DOHH2 (cell line): ENCODE measurements around the gene CEBPG.

Experiments used
- H3F3A ChIP-seq: fragments of 200-600 bp; sonication (generic), shearing (Covaris generic); 2 replicates; pipeline ENCODE4 v1.6.0; 2016; ENCODE audit warnings: antibody characterized with exemption, mild to moderate bottlenecking; ENCODE audit not compliant: control insufficient read depth, insufficient read depth
- H3K27ac ChIP-seq: fragments of 200-600 bp; sonication (generic); 2 replicates; pipeline ENCODE4 v1.5.1; 2014; ENCODE audit warnings: low read depth, mild to moderate bottlenecking, low read length, moderate library complexity
- H3K27me3 ChIP-seq: fragments of 200-600 bp; sonication (generic); 2 replicates; pipeline ENCODE4 v1.6.1; 2014; ENCODE audit warnings: mild to moderate bottlenecking, low read length, mixed read lengths; ENCODE audit not compliant: control insufficient read depth
- H3K36me3 ChIP-seq: fragments of 200-600 bp; sonication (generic); 2 replicates; pipeline ENCODE4 v1.6.1; 2014; ENCODE audit warnings: mild to moderate bottlenecking, low read length, moderate library complexity, mixed read lengths; ENCODE audit not compliant: control insufficient read depth
- H3K4me1 ChIP-seq: fragments of 200-600 bp; sonication (generic); 2 replicates; pipeline ENCODE4 v1.6.1; 2014; ENCODE audit warnings: mild to moderate bottlenecking, low read length, mixed read lengths; ENCODE audit not compliant: control insufficient read depth
- H3K4me2 ChIP-seq: fragments of 200-600 bp; sonication (generic); 2 replicates; pipeline ENCODE4 v1.6.0; 2014; ENCODE audit warnings: mild to moderate bottlenecking, low read length, moderate library complexity
- H3K4me3 ChIP-seq: fragments of 200-600 bp; sonication (generic); 2 replicates; pipeline ENCODE4 v1.5.1; 2014; ENCODE audit warnings: mild to moderate bottlenecking, low read length, mixed read lengths
- H3K79me2 ChIP-seq: fragments of 200-600 bp; sonication (generic); 2 replicates; pipeline ENCODE4 v1.6.1; 2014; ENCODE audit warnings: mild to moderate bottlenecking, low read length, mixed read lengths; ENCODE audit not compliant: control insufficient read depth
- H3K9me2 ChIP-seq: fragments of 200-600 bp; sonication (generic); replicated peaks from 2 replicates; pipeline ENCODE4 v1.6.1; 2014; ENCODE audit warnings: mild to moderate bottlenecking, low read length, mixed read lengths; ENCODE audit not compliant: control insufficient read depth
- H3K9me3 ChIP-seq: fragments of 200-600 bp; sonication (generic); 2 replicates; pipeline ENCODE4 v1.6.1; 2014; ENCODE audit warnings: antibody characterized with exemption, low read length, mixed read lengths; ENCODE audit not compliant: control insufficient read depth, insufficient read depth
- H4K20me1 ChIP-seq: fragments of 200-600 bp; sonication (generic); 2 replicates; pipeline ENCODE4 v1.6.0; 2014; ENCODE audit warnings: low read depth, mild to moderate bottlenecking, antibody characterized with exemption, low read length, moderate library complexity; ENCODE audit not compliant: control insufficient read depth, insufficient read depth
- EZH2phosphoT487 ChIP-seq: fragments of 200-600 bp; sonication (generic); IDR thresholded peaks from 2 replicates; pipeline ENCODE4 v1.6.1; 2017; ENCODE audit warnings: borderline replicate concordance, mild to moderate bottlenecking, antibody characterized with exemption, low read length, moderate library complexity, mixed read lengths
- TF ChIP-seq, protein P1 (sequence below): fragments of 200-600 bp; sonication (generic); IDR thresholded peaks from one replicate; pipeline ENCODE4 v1.5.1; 2014; ENCODE audit warnings: antibody characterized with exemption, mild to moderate bottlenecking, low read depth, low read length; ENCODE audit not compliant: poor library complexity, severe bottlenecking

The CEBPG gene

DNA sequence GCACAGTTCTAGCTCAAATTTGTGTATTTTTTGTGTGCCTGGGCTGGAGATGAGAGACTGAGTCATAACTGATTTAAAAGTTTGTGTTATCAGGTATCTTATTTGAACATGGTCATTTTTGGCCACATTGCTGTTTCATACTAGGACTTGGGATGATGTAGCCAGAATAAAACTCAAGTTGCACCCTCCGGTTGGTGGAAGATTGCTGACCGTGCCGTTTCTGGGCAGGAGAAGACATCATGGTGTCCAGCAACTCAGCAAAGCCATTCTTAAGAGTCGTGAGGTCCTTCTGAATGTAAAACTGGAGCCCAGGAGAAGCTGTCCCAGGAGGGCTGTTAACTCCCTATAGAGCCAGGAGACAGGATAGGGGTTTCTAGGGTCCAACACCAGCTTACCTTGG is 7.6 kb downstream of the CEBPG start:
- peaks cover 65% of the 10 kb centered on the region for H4K20me1 ChIP-seq
- peaks cover 11% of the 10 kb centered on the region for H3K4me1 ChIP-seq
- H3K4me2 ChIP-seq: no peak overlapping the region
- peaks cover 67% of the 10 kb centered on the region for H3K36me3 ChIP-seq
- H3K9me3 ChIP-seq: no peaks in the 10 kb centered on the region
- H3F3A ChIP-seq: 0 out of 2 replicates have a peak, but pooled peaks cover 3% of the 10 kb centered on the region
- peaks cover 98% of the 10 kb centered on the region for H3K79me2 ChIP-seq
- no peak overlapping the region for H3K4me3 ChIP-seq
- H3K9me2 ChIP-seq: no peaks in the 10 kb centered on the region
- no peak for TF ChIP-seq EZH2phosphoT487
- no peak overlapping the region for H3K27ac ChIP-seq
- H3K27me3 ChIP-seq: no peaks in the 10 kb centered on the region

DNA sequence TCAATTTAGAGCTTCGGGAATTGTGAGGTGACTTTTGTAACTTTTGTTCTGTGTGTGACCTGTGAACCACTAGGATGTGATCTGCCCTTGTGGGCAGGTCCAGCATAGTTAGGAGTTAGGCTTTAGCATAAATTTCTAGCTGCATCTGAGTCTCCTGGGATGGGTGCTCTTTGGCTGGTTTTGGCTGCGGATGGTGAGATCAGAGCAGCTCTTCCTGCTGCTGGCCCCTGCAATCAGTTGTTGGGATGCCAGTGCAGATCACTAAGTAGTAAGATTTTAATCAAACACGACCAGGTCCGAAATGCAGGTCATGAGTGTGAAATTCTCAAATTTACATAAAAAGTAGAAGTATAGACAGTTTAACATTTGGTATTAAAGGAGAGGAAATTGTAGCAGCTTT is 8.5 kb downstream of the CEBPG start:
- Histone ChIP-seq H3F3A (0 out of 2 replicates have a peak, but pooled peaks cover 3% of the 10 kb centered on the region), H3K4me3 (no peak overlapping the region), H3K36me3 (peaks cover 66% of the 10 kb centered on the region), H3K27me3 (no peaks in the 10 kb centered on the region), H3K4me1 (peaks cover 2% of the 10 kb centered on the region), H3K4me2 (no peak overlapping the region), H4K20me1 (peaks cover 57% of the 10 kb centered on the region), H3K9me2 (no peaks in the 10 kb centered on the region), H3K27ac (no peak overlapping the region), H3K9me3 (no peaks in the 10 kb centered on the region), H3K79me2 (peaks cover 96% of the 10 kb centered on the region)
- TF ChIP-seq, protein P1, sequence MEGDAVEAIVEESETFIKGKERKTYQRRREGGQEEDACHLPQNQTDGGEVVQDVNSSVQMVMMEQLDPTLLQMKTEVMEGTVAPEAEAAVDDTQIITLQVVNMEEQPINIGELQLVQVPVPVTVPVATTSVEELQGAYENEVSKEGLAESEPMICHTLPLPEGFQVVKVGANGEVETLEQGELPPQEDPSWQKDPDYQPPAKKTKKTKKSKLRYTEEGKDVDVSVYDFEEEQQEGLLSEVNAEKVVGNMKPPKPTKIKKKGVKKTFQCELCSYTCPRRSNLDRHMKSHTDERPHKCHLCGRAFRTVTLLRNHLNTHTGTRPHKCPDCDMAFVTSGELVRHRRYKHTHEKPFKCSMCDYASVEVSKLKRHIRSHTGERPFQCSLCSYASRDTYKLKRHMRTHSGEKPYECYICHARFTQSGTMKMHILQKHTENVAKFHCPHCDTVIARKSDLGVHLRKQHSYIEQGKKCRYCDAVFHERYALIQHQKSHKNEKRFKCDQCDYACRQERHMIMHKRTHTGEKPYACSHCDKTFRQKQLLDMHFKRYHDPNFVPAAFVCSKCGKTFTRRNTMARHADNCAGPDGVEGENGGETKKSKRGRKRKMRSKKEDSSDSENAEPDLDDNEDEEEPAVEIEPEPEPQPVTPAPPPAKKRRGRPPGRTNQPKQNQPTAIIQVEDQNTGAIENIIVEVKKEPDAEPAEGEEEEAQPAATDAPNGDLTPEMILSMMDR: no peak
- no peak for TF ChIP-seq EZH2phosphoT487

DNA sequence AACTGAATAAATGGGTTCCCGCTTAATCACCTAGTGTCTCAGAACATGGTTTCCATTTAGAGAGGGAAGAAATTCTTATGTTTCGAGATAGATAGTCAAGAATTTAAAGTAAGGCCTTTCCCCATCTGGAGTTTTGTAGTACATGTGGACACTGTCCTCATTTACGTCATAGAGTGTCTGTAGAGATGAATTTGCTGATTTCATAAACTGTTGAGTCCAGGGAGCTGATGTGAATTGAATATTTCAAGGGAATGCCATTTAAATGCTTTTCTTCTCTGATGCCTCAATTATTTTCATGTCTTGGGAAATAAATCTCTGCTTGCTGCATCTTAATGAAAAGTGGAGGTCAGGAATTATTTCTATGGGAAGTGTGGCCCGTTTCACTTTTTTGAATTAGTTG is 9.5 kb downstream of the CEBPG start:
- Histone ChIP-seq H3K79me2 (peaks cover 90% of the 10 kb centered on the region), H3K4me3 (no peak overlapping the region), H3F3A (0 out of 2 replicates have a peak, but pooled peaks cover 3% of the 10 kb centered on the region), H4K20me1 (peaks cover 47% of the 10 kb centered on the region), H3K4me2 (no peak overlapping the region), H3K27me3 (no peaks in the 10 kb centered on the region), H3K4me1 (no peaks in the 10 kb centered on the region), H3K9me2 (no peaks in the 10 kb centered on the region), H3K9me3 (no peaks in the 10 kb centered on the region), H3K36me3 (peaks cover 60% of the 10 kb centered on the region), H3K27ac (no peak overlapping the region)
- TF ChIP-seq EZH2phosphoT487: no peak
- TF ChIP-seq, protein P1: no peak

DNA sequence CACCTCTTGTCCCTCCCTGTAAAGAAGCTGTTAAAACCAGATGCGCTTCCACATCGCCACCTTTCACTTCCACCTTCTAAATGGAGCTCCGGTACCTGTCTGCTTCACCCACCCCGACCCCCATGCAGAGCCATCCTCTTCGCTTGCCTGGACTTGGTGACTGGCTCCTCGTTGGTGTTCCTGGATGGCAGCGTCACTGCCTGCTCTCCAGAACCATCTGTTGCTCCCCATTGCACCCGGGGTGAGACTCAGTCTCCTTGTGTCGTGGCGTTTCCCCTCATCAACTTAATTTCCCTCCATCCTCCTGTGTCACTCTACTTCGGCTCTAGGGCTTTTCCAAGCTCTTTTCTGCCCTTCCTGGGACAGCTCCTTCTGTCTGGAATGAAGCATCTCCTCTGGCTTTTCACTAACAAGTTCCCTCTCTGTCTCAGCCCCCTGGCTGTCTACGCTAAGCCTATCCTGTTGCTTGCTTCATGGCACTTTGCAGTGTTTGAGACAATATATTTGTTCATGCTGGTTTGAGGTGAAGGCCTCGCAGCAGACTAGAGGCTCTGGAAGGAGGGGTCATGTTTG is 10.3 kb downstream of the CEBPG start:
- no peak overlapping the region for H3K4me2 ChIP-seq
- H3K79me2 ChIP-seq: peaks cover 82% of the 10 kb centered on the region
- no peak overlapping the region for H3K4me3 ChIP-seq
- no peaks in the 10 kb centered on the region for H3K9me2 ChIP-seq
- no peak overlapping the region for H3K27ac ChIP-seq
- 0 out of 2 replicates have a peak, but pooled peaks cover 3% of the 10 kb centered on the region for H3F3A ChIP-seq
- peaks cover 40% of the 10 kb centered on the region for H4K20me1 ChIP-seq
- H3K36me3 ChIP-seq: peaks cover 51% of the 10 kb centered on the region
- H3K9me3 ChIP-seq: no peaks in the 10 kb centered on the region
- no peaks in the 10 kb centered on the region for H3K4me1 ChIP-seq
- TF ChIP-seq EZH2phosphoT487: no peak
- TF ChIP-seq, protein P1: no peak
- H3K27me3 ChIP-seq: no peaks in the 10 kb centered on the region
